T-helper 1 cell treated with Interleukin-12 subunit alpha and Interleukin-12 subunit beta and Interleukin-4 antibody, amounts not matched to agents 30 μg/mL and 1 μg/mL, for 36 hours (primary cell): ENCODE data around the gene SLC1A7.
"Not testable (repeated sequence)": the region's sequence is repeated elsewhere in the genome, so short reads cannot be mapped to it uniquely, and the experiment has no call there.

ENCODE experiments used
- H3K27ac Mint-ChIP-seq: one replicate; pipeline ENCODE4 v1.8.0; 2021; ENCODE audit warnings: mild to moderate bottlenecking, mixed read lengths
- H3K27me3 Mint-ChIP-seq: one replicate; pipeline ENCODE4 v1.8.0; 2021; ENCODE audit warnings: low read depth, mixed read lengths
- H3K36me3 Mint-ChIP-seq: one replicate; pipeline ENCODE4 v1.8.0; 2021; ENCODE audit warnings: low read depth, mixed read lengths
- H3K4me1 Mint-ChIP-seq: one replicate; pipeline ENCODE4 v1.8.0; 2021; ENCODE audit warnings: low read depth, mixed read lengths
- H3K4me3 Mint-ChIP-seq: one replicate; pipeline ENCODE4 v1.8.0; 2021; ENCODE audit warnings: mild to moderate bottlenecking, moderate library complexity, mixed read lengths
- H3K9me3 Mint-ChIP-seq: one replicate; pipeline ENCODE4 v1.8.0; 2021; ENCODE audit warnings: mixed read lengths

The SLC1A7 gene

DNA sequence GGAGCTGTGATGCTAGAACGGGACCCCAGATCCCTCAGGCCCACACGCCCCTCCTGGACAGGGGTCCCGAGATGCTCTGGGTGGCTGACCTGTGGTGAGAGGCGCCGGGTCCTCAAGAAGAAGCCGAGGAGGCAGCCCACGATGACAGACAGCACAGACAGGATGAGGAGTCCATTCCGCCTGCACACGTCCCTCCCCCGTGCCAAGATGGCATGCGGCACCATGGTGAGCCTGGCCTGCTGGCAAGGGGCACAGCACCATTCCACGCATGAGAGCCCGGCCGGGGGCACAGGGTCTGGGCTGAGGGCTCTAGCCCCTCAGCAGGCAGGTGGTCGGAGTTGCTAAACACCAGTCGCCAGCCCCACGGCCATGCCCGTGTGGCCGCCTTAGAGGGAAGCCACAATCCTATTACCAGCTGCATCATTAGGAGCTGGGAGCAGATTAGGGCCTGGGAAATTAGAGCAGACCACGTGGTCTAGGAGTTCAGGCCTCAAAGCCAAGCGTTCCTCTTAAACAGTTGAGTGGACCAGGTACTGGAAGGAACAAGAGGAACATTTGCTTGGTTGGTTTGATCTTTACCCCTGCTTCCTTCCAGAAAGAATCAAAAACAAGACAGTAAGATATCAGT, at the start of gene SLC1A7:
TSS of gene SLC1A7 (minus strand) at position 413 of the 628 bp plus-strand sequence. CDS start at position 224, 189 bp downstream.
- Mint-ChIP-seq H3K4me3 (no peak within 1 kb of the TSS), H3K9me3 (peaks cover 12% of the 10 kb centered on the region), H3K4me1 (no peaks in the 10 kb centered on the region), H3K27me3 (no peaks in the 10 kb centered on the region), H3K27ac (no peak within 1 kb of the TSS), H3K36me3 (no peaks in the 10 kb centered on the region)

DNA sequence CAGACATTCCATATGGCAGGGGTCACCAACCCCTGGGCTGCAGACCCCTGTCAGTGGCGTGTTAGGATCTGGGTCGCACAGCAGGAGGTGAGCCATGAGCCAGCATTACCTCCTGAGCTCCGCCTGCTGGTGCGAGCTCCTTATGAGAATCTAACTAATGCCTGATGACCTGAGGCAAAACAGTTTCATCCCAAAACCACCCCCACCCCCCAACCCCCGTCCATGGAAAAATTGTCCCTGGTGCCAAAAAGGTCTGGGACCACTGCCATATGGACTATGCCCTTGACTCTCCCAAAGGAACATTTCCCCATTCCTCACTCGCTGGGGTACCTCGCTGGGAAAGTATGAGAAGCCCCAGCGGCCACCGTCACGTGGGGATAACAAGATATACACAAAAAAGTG, 47.8 kb upstream of the SLC1A7 start:
- H3K27ac Mint-ChIP-seq = no peak overlapping the region
- no peak overlapping the region for H3K4me3 Mint-ChIP-seq
- no peaks in the 10 kb centered on the region for H3K4me1 Mint-ChIP-seq
- peaks cover 10% of the 10 kb centered on the region for H3K27me3 Mint-ChIP-seq
- H3K9me3 Mint-ChIP-seq = no peaks in the 10 kb centered on the region
- no peaks in the 10 kb centered on the region for H3K36me3 Mint-ChIP-seq

DNA sequence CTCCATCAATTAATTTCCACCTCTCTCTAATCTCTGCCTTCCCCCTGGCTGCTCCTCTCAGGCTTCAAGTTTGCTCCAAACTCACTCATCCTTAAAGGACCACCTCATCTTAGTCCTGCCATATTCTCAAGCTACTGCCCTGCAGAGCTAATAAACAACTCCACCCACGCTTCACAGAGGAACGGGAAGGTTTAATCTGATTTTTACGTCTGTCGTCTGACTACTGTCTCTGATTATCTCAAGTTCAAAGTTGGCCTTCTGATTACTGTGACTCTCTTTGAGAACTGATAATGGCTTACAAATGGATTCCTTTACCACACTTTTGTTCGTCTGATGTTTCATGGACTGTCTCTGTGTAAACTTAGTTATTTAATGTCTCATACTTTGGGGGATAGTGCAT, 46.6 kb upstream of the SLC1A7 start:
- Mint-ChIP-seq H3K36me3 (no peaks in the 10 kb centered on the region), H3K27ac (no peak overlapping the region), H3K4me1 (no peaks in the 10 kb centered on the region), H3K27me3 (peaks cover 10% of the 10 kb centered on the region), H3K9me3 (no peaks in the 10 kb centered on the region), H3K4me3 (no peak overlapping the region)

DNA sequence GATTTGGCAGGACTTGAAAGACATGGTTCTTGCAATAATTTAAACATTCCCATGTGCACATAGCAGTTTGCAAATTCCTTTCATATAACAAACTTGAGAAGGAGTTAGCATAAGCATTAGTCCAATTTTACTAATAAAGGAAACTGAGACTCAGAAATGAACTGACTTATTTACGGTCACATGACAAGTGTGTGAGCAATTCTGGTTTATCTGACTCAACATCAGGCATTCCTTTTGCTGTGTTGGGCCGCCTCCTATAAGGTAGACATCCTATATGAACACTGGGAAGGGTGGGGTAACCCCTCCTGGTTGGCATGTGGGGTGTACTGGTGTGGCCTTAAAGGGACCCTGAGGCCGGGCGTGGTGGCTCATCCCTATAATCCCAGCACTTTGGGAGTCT, 45.7 kb upstream of the SLC1A7 start:
- H3K4me3 Mint-ChIP-seq = no peak overlapping the region
- no peaks in the 10 kb centered on the region for H3K4me1 Mint-ChIP-seq
- no peak overlapping the region for H3K27ac Mint-ChIP-seq
- H3K9me3 Mint-ChIP-seq = no peaks in the 10 kb centered on the region
- H3K27me3 Mint-ChIP-seq = peaks cover 10% of the 10 kb centered on the region
- H3K36me3 Mint-ChIP-seq = no peaks in the 10 kb centered on the region

DNA sequence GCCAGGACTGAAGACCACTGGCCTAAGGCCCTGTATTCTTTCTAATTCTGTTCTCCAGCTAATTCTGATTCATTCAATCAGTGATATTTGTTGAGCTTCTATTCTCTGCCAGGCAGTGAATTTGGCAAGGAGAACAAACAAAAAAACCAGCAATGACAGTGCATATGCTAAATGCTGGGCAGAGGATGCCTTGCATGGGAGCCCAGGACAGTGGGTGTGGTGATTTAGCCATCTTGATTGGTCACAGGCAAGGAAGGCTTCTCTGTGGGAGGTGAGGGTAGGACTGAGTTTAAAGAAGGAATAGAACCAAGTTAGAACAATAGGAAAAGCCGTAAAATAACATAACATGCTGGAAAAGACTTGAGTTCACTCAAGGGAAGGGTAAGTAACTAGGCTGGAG, 45.0 kb upstream of the SLC1A7 start:
- Mint-ChIP-seq H3K27me3 (peaks cover 10% of the 10 kb centered on the region), H3K9me3 (no peaks in the 10 kb centered on the region), H3K4me1 (no peaks in the 10 kb centered on the region), H3K4me3 (no peak overlapping the region), H3K36me3 (no peaks in the 10 kb centered on the region), H3K27ac (no peak overlapping the region)

DNA sequence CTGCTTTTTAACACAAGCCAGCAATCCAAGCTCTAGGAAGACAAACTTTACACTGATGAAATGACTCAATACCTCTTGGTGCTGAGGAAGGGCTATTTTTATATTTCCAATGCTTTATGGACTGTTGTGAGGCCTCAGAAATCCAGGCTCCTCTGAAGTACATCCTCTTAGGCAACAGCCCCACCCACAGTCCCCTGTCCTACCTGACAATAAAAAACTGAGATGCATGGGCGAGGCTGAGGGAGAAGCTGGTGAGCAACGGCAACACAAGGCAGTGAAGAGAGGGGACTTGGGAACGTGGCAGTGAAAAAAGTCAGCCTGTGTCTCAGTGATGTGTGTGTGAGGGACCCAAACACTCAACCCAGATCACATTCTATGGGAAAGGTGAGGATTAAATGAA, 44.1 kb upstream of the SLC1A7 start:
- H3K9me3 Mint-ChIP-seq = no peaks in the 10 kb centered on the region
- no peak overlapping the region for H3K4me3 Mint-ChIP-seq
- no peak overlapping the region for H3K27ac Mint-ChIP-seq
- no peaks in the 10 kb centered on the region for H3K36me3 Mint-ChIP-seq
- H3K4me1 Mint-ChIP-seq = no peaks in the 10 kb centered on the region
- H3K27me3 Mint-ChIP-seq = peaks cover 10% of the 10 kb centered on the region

DNA sequence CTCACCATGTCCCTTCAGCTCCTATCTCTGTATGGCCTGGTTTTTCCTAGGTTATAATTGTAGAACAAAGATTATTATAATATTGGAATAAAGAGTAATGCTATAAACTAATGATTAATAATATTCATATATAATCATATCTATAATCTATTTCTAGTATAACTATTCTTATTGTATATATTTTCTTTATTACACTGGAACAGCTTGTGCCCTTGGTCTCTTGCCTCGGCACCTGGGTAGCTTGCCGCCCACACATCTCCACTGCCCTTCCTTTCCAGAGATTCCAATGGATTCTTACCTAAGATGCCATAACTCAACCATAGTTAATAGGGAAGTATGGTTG, 43.5 kb upstream of the SLC1A7 start:
- peaks cover 10% of the 10 kb centered on the region for H3K27me3 Mint-ChIP-seq
- H3K36me3 Mint-ChIP-seq, H3K27ac Mint-ChIP-seq, H3K4me1 Mint-ChIP-seq, H3K4me3 Mint-ChIP-seq, H3K9me3 Mint-ChIP-seq: not testable (repeated sequence)

DNA sequence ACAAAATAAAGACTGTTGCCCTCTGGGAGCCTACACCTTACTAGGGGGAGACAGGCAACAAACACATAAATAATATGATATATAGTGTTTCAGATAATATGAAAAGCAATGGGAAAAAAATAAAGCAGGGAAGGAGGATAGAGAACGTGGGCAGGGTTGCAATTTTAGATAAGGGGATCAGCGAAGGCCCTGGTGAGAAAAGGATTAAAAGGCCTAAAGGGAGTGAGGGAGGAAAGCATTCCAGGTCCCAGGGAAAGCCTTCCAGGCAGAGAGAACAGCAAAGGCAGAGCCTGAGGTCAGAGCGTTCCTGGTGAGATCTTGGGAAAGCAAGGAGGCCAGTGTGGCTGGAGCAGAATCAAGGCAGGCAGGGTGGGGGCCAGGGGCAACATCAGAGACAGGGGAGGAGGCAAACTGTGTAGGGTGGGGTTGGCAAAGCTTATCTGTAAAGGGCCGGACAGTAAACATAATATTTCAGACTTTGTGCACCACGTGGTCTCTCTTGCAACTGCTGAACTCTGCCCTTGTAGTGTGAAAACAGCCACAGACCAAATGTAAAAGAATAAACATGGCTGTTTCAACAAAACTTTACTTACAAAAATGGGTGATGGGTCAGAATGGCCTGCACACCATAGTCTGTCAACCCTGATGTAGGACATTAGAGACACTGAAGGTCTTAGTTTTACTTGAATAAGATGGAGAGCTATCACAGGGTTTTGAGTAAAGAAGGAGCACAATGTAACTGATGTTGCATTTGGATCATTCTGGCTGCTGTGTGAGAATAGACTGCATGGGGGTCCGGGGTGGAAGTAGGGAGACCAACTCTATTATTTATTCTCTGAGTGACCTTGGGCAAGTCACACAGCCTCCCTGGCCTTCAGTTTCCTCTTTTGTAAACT, 40.9 kb upstream of the SLC1A7 start:
- Mint-ChIP-seq H3K4me3 (no peak overlapping the region), H3K4me1 (no peaks in the 10 kb centered on the region), H3K36me3 (no peaks in the 10 kb centered on the region), H3K27ac (no peak overlapping the region), H3K27me3 (peaks cover 14% of the 10 kb centered on the region), H3K9me3 (no peaks in the 10 kb centered on the region)

DNA sequence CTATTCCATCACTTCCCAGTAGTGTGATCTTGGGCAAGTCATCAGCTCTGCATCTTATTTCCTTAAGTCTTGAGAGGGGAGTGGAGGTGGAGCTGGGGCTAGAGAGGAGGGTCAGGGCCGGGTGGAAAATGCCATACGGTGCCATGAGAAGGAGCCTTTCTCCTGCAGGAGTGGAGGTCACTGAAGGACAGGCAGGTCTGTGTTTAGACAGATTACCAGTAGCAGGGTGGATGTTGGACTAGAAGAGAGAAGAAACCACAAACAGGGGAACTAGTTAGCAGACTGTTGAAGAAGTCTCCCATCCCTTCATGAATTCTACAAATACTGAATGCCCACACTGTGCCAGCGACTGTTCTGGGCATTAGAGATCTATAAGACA, 40.3 kb upstream of the SLC1A7 start:
- H3K4me1 Mint-ChIP-seq = no peaks in the 10 kb centered on the region
- no peaks in the 10 kb centered on the region for H3K36me3 Mint-ChIP-seq
- H3K9me3 Mint-ChIP-seq = no peaks in the 10 kb centered on the region
- peaks cover 13% of the 10 kb centered on the region for H3K27me3 Mint-ChIP-seq
- H3K4me3 Mint-ChIP-seq = no peak overlapping the region
- no peak overlapping the region for H3K27ac Mint-ChIP-seq

DNA sequence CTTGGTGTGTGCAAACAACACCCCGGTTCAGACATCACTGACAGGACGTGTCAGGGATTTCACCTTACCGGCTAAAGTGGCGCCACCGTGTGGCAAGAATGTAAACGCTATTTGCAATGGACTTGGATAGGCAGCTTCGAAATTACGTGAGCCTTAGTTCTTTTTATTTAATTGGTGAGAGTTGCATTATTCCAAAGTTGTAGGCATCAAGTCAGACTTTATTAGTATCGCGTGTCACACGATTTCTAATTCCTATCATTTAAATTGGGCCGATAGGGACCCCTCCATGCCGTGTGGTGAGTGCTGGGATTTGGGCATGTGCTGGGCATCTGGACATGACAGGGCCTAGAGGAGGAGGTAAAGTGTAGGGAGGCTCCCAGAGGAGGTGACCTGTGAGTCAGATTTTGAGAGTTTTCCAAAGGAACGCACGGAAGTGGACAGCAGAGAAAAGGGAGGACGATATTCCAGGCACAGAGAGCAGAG, 39.7 kb upstream of the SLC1A7 start:
- H3K4me3 Mint-ChIP-seq = no peak overlapping the region
- no peaks in the 10 kb centered on the region for H3K36me3 Mint-ChIP-seq
- H3K4me1 Mint-ChIP-seq = no peaks in the 10 kb centered on the region
- peaks cover 14% of the 10 kb centered on the region for H3K27me3 Mint-ChIP-seq
- H3K9me3 Mint-ChIP-seq = no peaks in the 10 kb centered on the region
- H3K27ac Mint-ChIP-seq = no peak overlapping the region

DNA sequence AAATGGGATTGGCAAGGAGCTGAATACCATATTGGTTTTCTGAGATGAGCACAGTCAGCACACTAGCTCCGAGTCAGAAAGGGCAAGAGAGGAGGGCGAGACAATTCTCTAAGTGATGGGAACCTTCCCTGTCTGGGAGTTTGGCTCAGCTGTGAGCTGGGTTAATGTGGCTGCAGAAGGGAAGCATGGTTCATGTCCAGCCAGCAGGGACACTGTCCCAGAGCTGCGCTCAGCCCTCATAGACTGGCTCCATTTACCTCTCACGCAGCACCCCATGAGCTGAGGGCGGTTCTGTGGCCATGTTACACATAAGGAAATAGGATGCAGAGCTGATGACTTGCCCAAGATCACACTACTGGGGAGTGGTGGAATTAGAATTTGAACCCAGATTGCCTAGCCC, 38.5 kb upstream of the SLC1A7 start:
- no peak overlapping the region for H3K4me3 Mint-ChIP-seq
- H3K9me3 Mint-ChIP-seq = no peaks in the 10 kb centered on the region

DNA sequence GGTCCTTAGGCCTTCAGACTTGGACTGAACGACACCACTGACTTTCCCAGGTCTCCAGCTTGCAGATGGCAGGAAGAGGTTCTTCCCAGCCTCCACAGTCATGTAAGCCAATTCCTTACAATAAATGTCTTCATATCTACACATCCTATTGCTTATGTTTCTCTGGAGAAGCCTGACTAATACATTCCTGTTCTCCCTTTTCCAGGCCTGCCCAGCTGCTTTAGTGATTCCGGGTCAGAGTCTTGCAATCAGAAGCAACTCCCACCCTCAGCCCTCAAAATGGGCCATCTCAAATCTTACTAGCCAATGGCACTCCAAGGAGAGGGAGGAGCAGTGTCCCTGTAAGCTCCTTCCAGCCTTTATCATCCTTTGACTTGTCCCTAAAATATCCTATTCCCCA, 37.8 kb upstream of the SLC1A7 start:
- peaks cover 28% of the 10 kb centered on the region for H3K27me3 Mint-ChIP-seq
- no peak overlapping the region for H3K4me3 Mint-ChIP-seq
- H3K36me3 Mint-ChIP-seq = no peaks in the 10 kb centered on the region
- no peaks in the 10 kb centered on the region for H3K4me1 Mint-ChIP-seq
- no peaks in the 10 kb centered on the region for H3K9me3 Mint-ChIP-seq
- no peak overlapping the region for H3K27ac Mint-ChIP-seq

More for the DNA sequence above, 38.5 kb upstream of the SLC1A7 start:
- Mint-ChIP-seq H3K4me1 (no peaks in the 10 kb centered on the region), H3K27ac (no peak overlapping the region), H3K36me3 (no peaks in the 10 kb centered on the region), H3K27me3 (peaks cover 22% of the 10 kb centered on the region)

DNA sequence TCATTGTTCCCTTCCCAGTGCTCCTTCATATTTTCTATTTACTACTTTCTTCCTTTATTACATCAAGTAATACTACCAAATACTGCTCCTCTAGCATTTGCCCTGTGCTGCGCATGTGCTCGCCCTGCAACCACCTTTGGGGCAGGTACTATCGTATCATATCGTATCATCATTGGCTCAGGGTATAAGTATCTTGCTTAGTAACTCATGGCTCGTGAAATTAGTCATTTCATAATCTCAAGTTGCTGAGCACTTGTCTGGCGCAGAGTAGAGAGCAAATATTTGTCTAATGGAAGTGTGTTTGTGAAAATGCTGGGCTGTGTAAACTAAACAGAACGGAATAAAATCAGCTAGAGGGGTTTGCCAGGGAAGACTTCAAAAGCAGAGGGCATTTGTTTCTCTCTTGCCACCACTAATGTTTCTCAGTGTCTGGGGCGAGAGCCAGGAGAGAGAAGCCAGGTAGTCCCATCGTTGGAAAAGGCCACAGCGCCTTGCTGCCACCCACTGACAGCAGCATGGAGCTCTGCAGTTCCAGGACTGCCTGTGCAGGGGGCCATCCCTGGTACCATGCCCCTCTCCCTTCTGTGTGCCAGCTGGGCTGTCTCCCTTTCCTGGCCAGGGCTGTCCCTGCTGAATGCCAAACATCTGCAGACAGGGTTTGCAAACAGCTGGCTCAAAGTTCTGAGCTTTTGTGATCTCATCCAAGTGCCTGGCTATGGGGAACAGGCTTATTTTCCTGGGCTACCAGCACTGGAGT, 34.2 kb upstream of the SLC1A7 start:
- H3K4me3 Mint-ChIP-seq = no peak overlapping the region
- peaks cover 2% of the 10 kb centered on the region for H3K4me1 Mint-ChIP-seq
- H3K9me3 Mint-ChIP-seq = no peaks in the 10 kb centered on the region

DNA sequence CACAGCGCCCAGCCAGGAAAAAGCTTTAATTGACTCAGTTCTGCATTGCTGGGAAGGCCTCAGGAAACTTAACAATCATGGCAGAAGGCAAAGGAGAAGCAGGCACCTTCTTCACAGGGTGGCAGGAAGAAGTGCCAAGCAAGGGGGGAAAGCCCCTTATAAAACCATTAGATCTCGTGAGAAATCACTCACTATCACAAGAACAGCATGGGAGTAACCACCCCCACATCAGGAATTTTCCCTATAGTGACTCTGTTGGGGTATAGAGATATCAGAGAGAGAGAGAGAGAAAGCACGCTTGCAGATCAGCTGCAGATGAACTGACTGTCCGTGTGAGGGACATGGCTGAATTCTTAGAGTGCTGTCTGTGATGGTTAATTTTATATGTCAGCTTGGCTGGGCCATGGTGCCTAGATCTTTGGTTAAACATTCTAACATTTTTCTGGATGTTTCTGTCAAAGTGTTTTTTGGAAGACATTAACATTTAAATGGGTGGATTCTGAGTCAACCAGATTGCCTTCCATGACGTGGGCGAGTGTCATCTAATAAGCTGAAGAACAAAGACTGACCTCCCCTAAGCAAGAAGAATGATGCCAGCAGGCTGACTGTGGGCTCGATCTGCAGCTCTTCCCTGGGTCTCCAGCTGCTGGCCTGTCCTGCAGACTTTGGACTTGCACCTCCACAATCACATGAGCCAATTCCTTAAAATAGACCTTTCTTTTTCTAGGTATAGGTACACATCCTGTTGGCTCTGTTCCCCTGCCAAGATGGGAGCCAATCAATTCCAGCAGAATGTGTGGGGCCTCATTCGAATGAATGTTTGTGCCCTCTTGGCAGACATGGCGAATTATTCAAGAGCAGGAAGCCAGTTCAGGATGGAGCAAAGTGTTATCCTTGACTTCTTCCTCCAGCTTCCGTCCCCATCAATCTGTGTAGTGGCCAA, 32.8 kb upstream of the SLC1A7 start:
- Mint-ChIP-seq H3K27ac (no peak overlapping the region), H3K27me3 (peaks cover 36% of the 10 kb centered on the region), H3K36me3 (no peaks in the 10 kb centered on the region), H3K9me3 (no peaks in the 10 kb centered on the region), H3K4me1 (peaks cover 2% of the 10 kb centered on the region), H3K4me3 (no peak overlapping the region)

More for the DNA sequence above, 34.2 kb upstream of the SLC1A7 start:
- no peak overlapping the region for H3K27ac Mint-ChIP-seq
- H3K27me3 Mint-ChIP-seq = peaks cover 40% of the 10 kb centered on the region
- no peaks in the 10 kb centered on the region for H3K36me3 Mint-ChIP-seq
